Tibial nerve (tissue), 3 donors: Measurements from ENCODE around the gene CCDC85C.

Experiments used
- POLR2A ChIP-seq, 2 donors: fragments of 450-650 bp; IDR thresholded peaks; one replicate each; pipeline ENCODE4 v1.6.1; 2017; ENCODE audit warnings: antibody characterized with exemption in 2 of 2, mild to moderate bottlenecking in 2 of 2, moderate library complexity in 2 of 2
- TF ChIP-seq, protein P1 (sequence below), 5 experiments: fragments of 200-600 bp in 3 of 5; fragments of 450-650 bp in 2 of 5; sonication (generic) in 3 of 5; IDR thresholded peaks; one replicate each; pipeline ENCODE4 v1.5.1; 2016 to 2019; ENCODE audit warnings: antibody characterized with exemption in 5 of 5, mild to moderate bottlenecking in 3 of 5, moderate library complexity in 2 of 5

GRCh38 chr14:99530407-99531155 is 73.4 kb downstream of the CCDC85C start:
- TF ChIP-seq, protein P1, sequence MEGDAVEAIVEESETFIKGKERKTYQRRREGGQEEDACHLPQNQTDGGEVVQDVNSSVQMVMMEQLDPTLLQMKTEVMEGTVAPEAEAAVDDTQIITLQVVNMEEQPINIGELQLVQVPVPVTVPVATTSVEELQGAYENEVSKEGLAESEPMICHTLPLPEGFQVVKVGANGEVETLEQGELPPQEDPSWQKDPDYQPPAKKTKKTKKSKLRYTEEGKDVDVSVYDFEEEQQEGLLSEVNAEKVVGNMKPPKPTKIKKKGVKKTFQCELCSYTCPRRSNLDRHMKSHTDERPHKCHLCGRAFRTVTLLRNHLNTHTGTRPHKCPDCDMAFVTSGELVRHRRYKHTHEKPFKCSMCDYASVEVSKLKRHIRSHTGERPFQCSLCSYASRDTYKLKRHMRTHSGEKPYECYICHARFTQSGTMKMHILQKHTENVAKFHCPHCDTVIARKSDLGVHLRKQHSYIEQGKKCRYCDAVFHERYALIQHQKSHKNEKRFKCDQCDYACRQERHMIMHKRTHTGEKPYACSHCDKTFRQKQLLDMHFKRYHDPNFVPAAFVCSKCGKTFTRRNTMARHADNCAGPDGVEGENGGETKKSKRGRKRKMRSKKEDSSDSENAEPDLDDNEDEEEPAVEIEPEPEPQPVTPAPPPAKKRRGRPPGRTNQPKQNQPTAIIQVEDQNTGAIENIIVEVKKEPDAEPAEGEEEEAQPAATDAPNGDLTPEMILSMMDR (IDR thresholded peaks at IDR 0.05) = no peak
- TF ChIP-seq POLR2A (IDR thresholded peaks at IDR 0.05) = no peak
